ENCODE measurements around the gene RLN2.

Gene RLN2

DNA sequence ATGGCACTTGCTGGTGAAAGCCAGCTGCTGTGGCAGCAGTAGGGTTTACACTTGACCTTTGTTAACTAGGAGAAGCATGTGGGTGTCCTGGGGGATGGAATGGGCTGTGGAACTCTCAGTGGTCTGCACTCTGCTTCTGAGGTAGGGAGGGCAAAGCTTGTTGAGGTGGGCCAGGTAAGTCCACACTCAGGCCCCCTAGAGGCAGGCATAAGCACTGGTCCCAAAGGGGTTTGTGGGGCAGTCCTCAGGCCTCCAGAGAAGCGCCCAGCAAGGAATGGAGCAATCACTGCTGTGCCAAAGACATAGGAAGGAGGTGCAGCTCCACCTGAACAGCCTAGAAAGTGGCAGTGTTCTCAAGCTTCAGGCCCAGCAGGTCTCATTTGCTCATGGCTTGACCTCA, 38.6 kb downstream of the RLN2 start:
- no peak for DNase-seq

- DNase-seq: no peak
Measured at GRCh38 chr9:5264219-5264595, 40.3 kb downstream of the RLN2 start.

- DNase-seq: peak in 1 of 2 donors; percentile 22
Measured at GRCh38 chr9:5263351-5264218, 40.9 kb downstream of the RLN2 start.
